ENCODE measurements around the gene SFMBT2.
"Not testable (repeated sequence)": the region's sequence is repeated elsewhere in the genome, so short reads cannot be mapped to it uniquely, and the experiment has no call there.

Gene SFMBT2

DNA sequence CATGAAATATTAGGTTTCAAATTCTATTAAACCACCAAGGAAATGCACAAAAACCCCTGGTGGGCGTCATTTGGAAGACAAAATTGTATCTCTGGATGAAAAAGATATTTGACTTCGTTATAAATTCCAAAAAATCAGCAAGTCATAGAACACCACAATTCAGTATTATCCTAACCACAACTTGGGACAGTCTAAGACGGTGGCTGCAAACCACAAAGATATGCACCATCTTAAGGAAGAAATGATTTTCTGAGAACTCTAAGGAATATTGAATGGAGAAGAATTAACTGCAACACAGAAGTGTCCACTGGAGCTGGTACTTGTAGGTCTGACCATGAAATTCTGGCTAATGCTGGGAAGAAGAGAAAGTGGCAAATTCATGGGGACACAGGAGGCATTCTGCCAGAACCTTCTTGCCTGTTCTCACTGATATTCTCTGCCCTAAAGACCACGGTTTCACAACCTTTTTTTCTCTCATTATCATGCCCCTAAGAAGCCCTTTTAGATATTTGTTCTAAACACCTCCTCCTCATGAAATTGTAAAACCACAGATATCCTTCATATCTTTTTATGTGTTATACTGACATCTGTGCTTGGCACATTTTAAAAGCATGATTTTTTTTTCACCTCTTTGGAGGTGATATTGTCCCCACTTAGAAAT lies 92.9 kb downstream of the SFMBT2 start:
- DNase-seq = no peak

DNA sequence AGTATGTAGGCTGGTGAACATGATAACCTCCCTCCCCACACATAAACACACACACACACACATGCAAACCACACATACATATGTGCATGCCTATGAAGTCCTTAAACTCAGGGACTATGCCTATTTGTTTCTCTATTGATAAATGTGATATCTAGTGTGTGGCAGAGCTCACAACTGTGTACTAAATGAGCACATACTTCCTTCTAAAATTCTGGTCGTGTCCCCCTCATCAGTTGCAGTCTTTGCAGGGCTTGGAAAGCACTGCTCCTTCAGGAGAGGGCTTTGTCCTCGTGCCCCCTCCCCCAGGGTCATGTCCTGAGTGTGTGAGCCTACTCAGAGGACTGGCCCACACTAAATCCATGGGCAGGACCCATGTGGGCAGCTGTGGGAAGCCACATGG lies 94.0 kb downstream of the SFMBT2 start:
- DNase-seq = no peak

DNA sequence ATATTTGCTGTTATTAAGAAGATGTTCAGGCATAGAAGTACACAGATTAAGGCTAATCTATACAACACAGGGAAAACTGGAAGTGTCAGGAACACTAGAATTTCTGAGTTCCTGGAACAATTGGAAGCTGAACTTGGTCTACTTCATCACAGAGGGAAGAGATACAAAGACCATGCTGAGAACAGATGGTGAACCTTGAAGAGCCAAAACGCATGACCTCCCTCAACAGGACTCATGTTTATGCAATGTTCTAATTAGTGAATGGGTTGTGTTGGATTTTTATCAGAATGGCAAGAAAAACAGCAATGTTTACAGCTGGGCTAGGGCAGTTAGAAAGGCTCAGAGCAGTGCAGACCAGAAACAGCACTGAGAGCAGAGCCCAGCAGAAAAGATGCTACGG lies 94.9 kb downstream of the SFMBT2 start:
- DNase-seq = no peak

GRCh38 chr10:7314170-7314569 lies 96.7 kb downstream of the SFMBT2 start:
- DNase-seq = no peak

DNA sequence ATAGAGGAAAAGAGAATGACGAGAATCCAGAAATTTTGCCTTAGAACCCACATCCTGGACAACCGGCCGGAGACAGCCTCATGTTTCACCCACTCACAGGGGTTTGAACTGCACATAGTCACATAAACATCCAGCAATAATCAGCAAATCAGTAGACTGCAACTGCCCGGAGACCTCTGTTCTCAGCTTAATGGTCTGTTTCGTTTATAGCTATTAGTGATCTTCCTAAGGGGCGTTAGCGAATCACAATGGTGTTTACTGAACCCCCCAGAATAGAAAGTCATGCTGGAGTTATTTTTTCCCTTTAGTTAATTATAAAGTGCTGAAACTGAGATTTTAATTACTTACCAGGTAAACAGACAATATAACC lies 98.4 kb downstream of the SFMBT2 start:
- DNase-seq = no peak

GRCh38 chr10:7311850-7312487 lies 98.9 kb downstream of the SFMBT2 start:
- not testable (repeated sequence) for DNase-seq

GRCh38 chr10:7311218-7311849 lies 99.5 kb downstream of the SFMBT2 start:
- DNase-seq = no peak

- DNase-seq = no peak
Observed at GRCh38 chr10:7310076-7310475, 100.8 kb downstream of the SFMBT2 start.

GRCh38 chr10:7308826-7309225 lies 102.0 kb downstream of the SFMBT2 start:
- no peak for DNase-seq

GRCh38 chr10:7306616-7307015 lies 104.2 kb downstream of the SFMBT2 start:
- DNase-seq = no peak

- DNase-seq = no peak
Observed at GRCh38 chr10:7306147-7306546, 104.7 kb downstream of the SFMBT2 start.

DNA sequence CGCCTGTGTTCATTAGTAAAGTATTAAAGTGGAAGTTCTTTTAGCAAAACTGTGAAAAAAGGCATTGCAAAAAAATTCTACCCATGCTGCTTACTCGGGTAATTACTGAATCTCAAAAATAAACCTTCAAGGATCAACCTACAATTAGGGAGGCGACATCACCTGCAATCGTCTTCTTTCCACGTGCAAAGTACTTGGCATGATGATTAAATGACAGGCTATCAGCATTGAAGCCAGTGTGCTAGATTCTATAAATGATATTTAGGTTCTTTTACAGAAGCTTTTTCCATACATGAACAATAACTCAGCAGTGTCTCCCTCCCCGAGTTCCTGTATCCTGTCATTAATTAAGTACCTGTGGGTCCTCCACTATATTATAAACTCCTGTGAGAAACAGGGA lies 105.8 kb downstream of the SFMBT2 start:
- no peak for DNase-seq

DNA sequence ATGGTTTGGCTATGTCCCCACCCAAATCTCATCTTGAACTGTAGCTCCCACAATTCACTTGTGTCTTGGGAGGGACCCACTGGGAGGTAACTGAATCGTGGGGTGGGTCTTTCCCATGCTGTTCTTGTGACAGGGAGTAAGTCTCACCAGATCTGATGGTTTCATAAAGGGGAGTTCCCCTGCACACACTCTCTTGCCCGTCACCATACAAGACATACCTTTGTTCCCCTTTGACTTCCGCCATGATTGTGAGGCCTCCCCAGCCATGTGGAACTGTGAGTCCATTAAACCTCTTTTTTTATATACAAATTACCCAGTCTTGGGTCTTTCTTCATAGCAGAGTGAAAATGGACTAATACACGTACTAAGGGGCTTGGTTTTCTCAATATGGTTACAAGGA lies 106.7 kb downstream of the SFMBT2 start:
- no peak for DNase-seq

- no peak for DNase-seq
Observed at GRCh38 chr10:7302930-7303557, 107.8 kb downstream of the SFMBT2 start.

GRCh38 chr10:7302392-7302906 lies 108.4 kb downstream of the SFMBT2 start:
- no peak for DNase-seq

- DNase-seq = no peak
Observed at GRCh38 chr10:7301006-7301778, 109.6 kb downstream of the SFMBT2 start.

DNA sequence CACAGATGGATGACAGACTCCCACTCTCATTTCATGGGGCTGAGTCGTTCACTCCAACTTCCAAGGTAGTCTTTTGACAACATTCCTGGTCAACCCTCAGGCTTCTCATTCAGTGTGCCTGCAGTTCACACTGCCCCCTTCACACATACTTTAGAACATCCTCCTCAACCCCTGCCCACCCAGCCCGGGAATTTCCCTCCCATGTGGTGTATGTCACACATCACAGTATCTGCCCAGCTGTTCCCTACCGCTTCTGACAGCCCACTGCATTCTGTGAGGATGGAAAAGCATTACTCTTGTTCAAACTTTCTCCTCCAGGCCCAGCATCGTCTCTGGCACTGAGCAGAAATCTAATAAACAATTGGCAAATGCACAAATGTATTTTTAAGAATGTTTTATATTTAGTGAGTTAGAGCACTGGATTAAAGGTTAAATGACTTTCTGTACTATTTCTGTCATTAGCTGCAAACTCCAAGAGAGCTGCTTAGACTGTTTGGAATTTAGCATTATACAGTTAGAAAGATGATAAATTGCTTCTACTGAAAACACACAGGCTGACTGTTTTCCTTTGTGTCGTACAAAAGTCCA lies 110.4 kb downstream of the SFMBT2 start:
- no peak for DNase-seq

GRCh38 chr10:7299601-7300325 lies 111.1 kb downstream of the SFMBT2 start:
- not testable (repeated sequence) for DNase-seq

GRCh38 chr10:7298495-7298894 lies 112.3 kb downstream of the SFMBT2 start:
- no peak for DNase-seq

- DNase-seq = no peak
Observed at GRCh38 chr10:7297094-7297493, 113.7 kb downstream of the SFMBT2 start.

DNA sequence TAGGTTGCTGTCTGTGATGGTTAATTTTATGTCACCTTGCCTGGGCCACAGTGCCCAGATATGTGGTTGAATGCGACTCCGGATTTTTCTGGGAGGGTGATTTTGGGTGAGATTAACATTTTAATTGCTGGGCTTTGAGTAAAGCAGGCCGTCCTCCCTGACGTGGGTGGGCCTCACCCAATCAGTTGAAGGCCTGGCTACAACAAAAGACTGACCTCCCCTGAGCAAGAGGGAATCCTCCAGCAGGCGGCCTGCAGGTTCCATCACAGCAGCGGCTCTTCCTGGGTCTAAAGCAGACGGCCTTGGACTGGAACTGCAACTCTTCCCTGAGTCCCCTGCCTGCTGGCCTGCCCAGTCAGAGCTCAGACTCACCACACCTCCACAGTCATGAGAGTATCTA lies 114.2 kb downstream of the SFMBT2 start:
- no peak for DNase-seq

DNA sequence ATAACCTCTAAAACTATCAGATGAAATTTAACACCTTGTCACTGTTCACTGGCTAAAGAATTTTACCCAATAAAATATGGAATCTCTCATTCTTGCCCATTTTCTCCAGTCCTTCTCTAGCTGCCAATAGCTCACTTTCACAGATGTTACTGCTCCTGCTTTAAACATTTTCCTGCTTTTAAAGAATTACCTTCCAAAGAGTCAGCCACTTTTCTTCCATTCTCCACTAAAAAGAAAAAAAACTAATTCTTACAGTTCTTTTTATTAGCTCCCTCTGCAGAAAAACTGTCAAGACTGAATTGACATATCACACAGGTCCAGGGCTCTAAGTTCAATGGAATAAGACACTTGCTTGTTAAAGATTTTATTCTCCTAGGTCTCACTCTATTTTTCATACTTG lies 114.8 kb downstream of the SFMBT2 start:
- DNase-seq = no peak
